ENCODE measurements around the gene VEZF1. TPM values are rescaled to one million over a fixed set of nuclear protein-coding genes. Genes with fewer than 3 reads are reported as not detected.

VEZF1 gene
- total RNA-seq, 2 donors from 2014 or later, result 68.4 to 75.5 TPM

DNA sequence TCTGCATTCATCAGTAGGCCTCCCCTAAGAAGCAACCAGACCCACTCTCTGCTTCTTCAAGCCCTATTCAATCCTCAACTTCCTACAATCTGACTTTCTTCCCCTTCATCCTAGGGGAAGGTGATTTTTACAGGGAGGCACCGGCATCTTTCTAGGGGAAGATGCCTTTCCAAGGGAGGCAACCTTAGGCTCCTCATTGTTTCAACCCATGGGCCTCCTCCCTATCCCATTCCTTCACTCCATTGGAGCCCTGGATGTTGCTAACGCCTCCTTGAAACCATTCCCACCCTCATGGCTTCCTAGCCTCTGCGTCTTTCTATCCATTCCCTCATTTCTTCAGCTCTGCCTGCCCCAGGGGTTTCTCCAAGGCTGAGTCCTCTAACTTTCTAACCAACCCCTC lies 30.2 kb downstream of the VEZF1 start:
- Histone ChIP-seq H3K36me3 (no peaks in the 10 kb centered on the region), H3K27me3 (replicated peaks; ENCODE audit: insufficient read depth) (no peaks in the 10 kb centered on the region), H3K4me1 (ENCODE audit: control insufficient read depth in 1 of 2, low read depth in 2 of 2) (peaks cover 0 to 24% of the 10 kb centered on the region in 2 donors), H3K9me3 (no peaks in the 10 kb centered on the region), H3K4me3 (no peak overlapping the region), H3K27ac (no peak overlapping the region)
- TF ChIP-seq, protein P1, sequence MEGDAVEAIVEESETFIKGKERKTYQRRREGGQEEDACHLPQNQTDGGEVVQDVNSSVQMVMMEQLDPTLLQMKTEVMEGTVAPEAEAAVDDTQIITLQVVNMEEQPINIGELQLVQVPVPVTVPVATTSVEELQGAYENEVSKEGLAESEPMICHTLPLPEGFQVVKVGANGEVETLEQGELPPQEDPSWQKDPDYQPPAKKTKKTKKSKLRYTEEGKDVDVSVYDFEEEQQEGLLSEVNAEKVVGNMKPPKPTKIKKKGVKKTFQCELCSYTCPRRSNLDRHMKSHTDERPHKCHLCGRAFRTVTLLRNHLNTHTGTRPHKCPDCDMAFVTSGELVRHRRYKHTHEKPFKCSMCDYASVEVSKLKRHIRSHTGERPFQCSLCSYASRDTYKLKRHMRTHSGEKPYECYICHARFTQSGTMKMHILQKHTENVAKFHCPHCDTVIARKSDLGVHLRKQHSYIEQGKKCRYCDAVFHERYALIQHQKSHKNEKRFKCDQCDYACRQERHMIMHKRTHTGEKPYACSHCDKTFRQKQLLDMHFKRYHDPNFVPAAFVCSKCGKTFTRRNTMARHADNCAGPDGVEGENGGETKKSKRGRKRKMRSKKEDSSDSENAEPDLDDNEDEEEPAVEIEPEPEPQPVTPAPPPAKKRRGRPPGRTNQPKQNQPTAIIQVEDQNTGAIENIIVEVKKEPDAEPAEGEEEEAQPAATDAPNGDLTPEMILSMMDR (IDR thresholded peaks at IDR 0.05), result no peak
- ATAC-seq (ENCODE audit: insufficient number of reproducible peaks, low FRiP score, low read depth), result no peak
- DNase-seq (ENCODE audit: low spot score), result no peak

DNA sequence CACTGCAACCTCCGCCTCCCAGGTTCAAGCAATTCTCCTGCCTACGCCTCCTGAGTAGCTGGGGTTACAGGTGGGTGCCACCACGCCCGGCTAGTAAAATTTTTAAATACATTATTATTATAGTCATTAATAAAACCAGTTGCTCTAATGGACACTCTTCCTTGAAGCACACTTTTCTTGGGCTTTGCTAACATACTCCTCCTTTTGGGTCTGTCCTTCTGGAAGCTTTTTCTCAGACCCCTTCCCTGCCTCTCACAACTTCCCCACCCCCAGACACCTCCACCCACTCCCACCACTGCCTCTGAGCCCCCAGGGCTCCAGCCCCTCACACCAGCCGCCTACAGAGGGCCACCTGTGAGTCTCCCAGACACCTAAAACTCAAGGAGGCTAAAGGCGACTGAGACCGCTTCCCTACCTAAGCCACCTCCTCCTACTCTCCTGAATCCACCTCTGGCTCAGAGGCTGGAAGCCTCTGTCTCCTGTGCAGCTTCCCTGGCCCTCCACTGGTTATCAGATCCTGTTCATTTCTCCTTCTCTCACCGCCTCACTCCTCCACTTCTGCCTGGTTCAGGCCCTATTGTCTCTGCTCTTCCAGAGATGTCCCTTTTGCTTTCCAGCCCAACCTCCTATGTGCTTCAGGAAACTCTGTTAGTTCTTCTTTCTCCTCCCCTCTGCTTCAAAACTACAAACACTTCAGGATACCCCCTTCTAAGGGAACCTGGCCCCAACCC lies 30.8 kb downstream of the VEZF1 start:
- Histone ChIP-seq H3K27me3 (replicated peaks; ENCODE audit: insufficient read depth) (no peaks in the 10 kb centered on the region), H3K4me3 (no peak overlapping the region), H3K4me1 (ENCODE audit: control insufficient read depth in 1 of 2, low read depth in 2 of 2) (peaks cover 0 to 30% of the 10 kb centered on the region in 2 donors), H3K27ac (no peak overlapping the region), H3K9me3 (no peaks in the 10 kb centered on the region), H3K36me3 (no peaks in the 10 kb centered on the region)
- TF ChIP-seq, protein P1 (IDR thresholded peaks at IDR 0.05), result no peak
- ATAC-seq (ENCODE audit: insufficient number of reproducible peaks, low FRiP score, low read depth) (no peak), DNase-seq (ENCODE audit: low spot score) (no peak)

DNA sequence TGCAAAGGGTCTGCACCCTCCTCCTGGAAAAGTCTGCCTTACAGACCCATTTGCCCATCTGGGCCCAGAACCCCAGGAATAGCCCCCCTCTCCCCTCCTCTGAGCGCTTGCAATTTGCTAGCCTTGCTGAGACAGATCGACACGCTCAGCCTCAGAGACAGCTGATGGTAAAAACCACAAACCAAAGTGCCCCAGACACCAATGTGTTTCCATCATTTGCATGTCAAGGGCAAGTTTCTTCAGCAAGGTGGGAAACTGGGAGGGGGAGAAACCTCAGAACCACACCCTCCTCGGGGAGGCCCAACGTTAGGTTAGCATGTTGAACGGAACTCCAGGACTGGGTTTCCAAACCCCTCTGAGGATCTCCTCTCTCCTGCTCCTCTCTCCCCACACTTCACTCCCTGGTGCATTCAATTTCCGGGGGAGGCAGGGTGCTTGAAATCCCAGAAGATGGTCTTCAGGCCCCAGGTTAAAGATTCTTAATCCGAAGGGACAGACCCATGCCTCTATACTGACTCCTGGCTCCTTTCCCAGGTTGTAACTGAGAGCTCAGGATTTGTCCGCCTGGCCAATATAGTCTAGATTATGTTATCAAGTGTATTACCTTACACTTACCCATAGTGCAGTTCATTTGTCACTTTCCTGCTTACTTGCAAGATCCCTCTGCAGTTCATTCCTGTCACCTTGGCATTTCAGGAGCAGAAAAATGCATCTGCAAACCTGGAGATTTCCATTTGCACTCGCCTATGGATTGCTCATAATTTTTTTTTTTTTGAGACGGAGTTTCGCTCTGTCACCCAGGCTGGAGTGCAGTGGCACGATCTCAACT lies 31.5 kb downstream of the VEZF1 start:
- H3K4me1 ChIP-seq (ENCODE audit: control insufficient read depth in 1 of 2, low read depth in 2 of 2), result peaks cover 0 to 37% of the 10 kb centered on the region in 2 donors
- ATAC-seq (ENCODE audit: insufficient number of reproducible peaks, low FRiP score, low read depth) (no peak), DNase-seq (ENCODE audit: low spot score) (no peak)
- no peak overlapping the region for H3K27ac ChIP-seq
- H3K36me3 ChIP-seq, result no peaks in the 10 kb centered on the region
- TF ChIP-seq, protein P1 (IDR thresholded peaks at IDR 0.05), result no peak
- no peaks in the 10 kb centered on the region for H3K9me3 ChIP-seq
- peak overlapping the region; percentile 82 for H3K4me3 ChIP-seq
- H3K27me3 ChIP-seq (replicated peaks; ENCODE audit: insufficient read depth), result no peaks in the 10 kb centered on the region

DNA sequence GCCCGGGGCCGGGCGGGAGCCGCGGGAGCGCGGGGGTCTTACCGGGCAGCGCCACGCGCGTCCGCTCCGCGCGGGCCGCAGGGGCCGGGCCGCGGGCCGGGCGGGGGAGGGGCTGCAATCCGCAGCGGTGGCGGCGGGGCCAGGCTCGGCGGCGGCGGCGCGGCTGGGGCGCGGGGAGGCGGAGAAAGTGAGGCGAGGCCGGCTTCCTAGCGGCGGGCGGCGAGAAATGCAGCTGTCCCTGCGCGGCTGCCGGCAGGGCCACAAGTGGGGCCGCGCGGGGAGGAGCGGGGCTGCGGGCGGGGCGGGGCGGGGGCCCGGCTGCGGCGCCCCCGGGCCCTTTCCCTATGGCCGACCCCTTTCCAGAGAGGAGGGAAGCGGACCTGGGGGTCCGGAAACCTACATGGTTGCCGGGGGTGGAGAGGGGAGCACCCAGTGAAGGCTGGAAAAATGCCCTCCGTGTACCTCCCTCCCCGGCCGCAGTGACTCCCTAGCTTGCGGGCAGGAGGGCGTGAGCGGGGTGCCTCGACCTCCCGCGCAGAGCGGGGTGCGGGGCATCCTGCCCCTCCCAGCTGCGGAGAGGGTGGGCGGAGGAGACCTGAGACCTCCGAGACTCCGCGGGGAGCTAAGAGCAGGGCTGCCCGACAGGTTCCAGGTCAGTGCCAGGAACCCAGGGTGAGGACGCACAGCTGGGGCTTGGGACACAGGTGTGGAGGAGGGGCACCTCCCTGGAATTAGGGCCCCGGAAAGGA lies 32.7 kb downstream of the VEZF1 start, which contains the start of gene CUEDC1:
Gene CUEDC1 (minus strand): TSS at position 230 of the 749 bp plus-strand sequence. CDS start 69,848 bp downstream, outside the sequence.
- ATAC-seq (ENCODE audit: insufficient number of reproducible peaks, low FRiP score, low read depth) (peak; percentile 52), DNase-seq (ENCODE audit: low spot score) (no peak)
- Histone ChIP-seq H3K4me3 (peak within 1 kb of the TSS; percentile 89), H3K36me3 (no peaks in the 10 kb centered on the region), H3K9me3 (no peaks in the 10 kb centered on the region), H3K27me3 (replicated peaks; ENCODE audit: insufficient read depth) (no peaks in the 10 kb centered on the region), H3K27ac (peak within 1 kb of the TSS; percentile 95 to 96), H3K4me1 (ENCODE audit: control insufficient read depth in 1 of 2, low read depth in 2 of 2) (peaks cover 9 to 48% of the 10 kb centered on the region in 2 donors)
- TF ChIP-seq, protein P1 (IDR thresholded peaks at IDR 0.05), result peak; percentile 30

Measured in thoracic aorta (tissue), 2 donors.